ENCODE results near the gene C19orf44.

DNA sequence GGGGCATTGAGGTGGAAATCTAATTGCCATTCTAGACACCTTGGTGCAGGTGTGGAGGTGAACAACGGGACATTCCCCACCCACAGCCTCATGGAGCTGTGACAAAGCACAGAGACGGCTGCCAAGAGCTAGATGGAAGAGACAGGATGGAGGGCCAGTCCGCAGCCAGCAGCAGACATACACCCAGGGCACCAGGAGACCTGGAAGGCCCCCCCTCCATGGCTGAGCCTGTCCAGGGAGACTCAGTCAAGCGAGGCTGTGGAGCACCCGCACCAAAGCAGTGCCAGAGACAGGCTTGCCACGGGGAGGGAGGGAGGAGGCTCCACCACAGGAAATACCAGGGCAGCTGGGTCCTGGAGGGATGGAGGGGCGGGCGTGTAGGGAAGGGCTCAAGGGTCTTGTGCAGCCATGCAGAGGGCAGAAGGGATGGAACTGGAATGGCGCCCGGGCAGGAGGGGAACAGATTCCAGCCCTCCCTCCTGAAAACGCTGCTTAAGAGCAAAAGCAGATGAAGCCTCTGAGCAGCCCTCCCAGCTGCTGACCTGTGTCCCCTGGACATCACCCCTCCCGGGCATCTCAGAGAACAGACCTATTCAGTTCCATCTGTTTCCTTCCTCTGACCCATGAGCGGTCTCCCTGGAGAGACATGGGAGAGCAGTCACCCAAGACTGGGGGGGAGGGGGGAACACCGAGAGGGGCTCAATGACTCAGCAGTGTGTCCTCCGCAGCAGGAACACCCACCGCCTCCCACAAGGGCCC is 38.8 kb upstream of the C19orf44 start:
- TF ChIP-seq EZH2phosphoT487 (IDR thresholded peaks at IDR 0.05; ENCODE audit: borderline replicate concordance, low read depth, low read length) = no peak
- TF ChIP-seq, protein P1, sequence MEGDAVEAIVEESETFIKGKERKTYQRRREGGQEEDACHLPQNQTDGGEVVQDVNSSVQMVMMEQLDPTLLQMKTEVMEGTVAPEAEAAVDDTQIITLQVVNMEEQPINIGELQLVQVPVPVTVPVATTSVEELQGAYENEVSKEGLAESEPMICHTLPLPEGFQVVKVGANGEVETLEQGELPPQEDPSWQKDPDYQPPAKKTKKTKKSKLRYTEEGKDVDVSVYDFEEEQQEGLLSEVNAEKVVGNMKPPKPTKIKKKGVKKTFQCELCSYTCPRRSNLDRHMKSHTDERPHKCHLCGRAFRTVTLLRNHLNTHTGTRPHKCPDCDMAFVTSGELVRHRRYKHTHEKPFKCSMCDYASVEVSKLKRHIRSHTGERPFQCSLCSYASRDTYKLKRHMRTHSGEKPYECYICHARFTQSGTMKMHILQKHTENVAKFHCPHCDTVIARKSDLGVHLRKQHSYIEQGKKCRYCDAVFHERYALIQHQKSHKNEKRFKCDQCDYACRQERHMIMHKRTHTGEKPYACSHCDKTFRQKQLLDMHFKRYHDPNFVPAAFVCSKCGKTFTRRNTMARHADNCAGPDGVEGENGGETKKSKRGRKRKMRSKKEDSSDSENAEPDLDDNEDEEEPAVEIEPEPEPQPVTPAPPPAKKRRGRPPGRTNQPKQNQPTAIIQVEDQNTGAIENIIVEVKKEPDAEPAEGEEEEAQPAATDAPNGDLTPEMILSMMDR (conservative IDR thresholded peaks at IDR 0.05; ENCODE audit: low read length) = no peak
